AG10803 (cell line): ENCODE measurements around the gene RFX6.

Experiments
- DNase-seq: peaks from one replicate; pipeline ENCODE4 v3.0.0; 2010; ENCODE audit warnings: low read depth
- H3K4me3 ChIP-seq: 2 replicates; pipeline ENCODE4 v1.5.1; 2011; ENCODE audit warnings: mild to moderate bottlenecking, low read length, control low read depth
- CTCF ChIP-seq: conservative IDR thresholded peaks from 2 replicates; pipeline ENCODE4 v1.5.1; 2011; ENCODE audit warnings: mild to moderate bottlenecking, low read length, control low read depth, inconsistent platforms

Gene RFX6

GRCh38 chr6:116966675-116967576, 89.9 kb downstream of the RFX6 start:
- H3K4me3 ChIP-seq: no peak overlapping the region
- no peak for DNase-seq
- no peak for TF ChIP-seq CTCF

- peak; percentile 81 for TF ChIP-seq CTCF
- H3K4me3 ChIP-seq: no peak overlapping the region
- DNase-seq: peak; percentile 54
Measured at GRCh38 chr6:116969211-116969863, 92.3 kb downstream of the RFX6 start.

- DNase-seq: peak; percentile 49
- peak; percentile 76 for TF ChIP-seq CTCF
- no peak overlapping the region for H3K4me3 ChIP-seq
Measured at GRCh38 chr6:116971959-116972358, 94.9 kb downstream of the RFX6 start.

- DNase-seq: no peak
- no peak overlapping the region for H3K4me3 ChIP-seq
- no peak for TF ChIP-seq CTCF
Measured at GRCh38 chr6:116973976-116974375, 96.9 kb downstream of the RFX6 start.

- TF ChIP-seq CTCF: no peak
- no peak overlapping the region for H3K4me3 ChIP-seq
- DNase-seq: no peak
Measured at GRCh38 chr6:116974526-116975316, 97.7 kb downstream of the RFX6 start.

- no peak for DNase-seq
- no peak for TF ChIP-seq CTCF
- no peak overlapping the region for H3K4me3 ChIP-seq
Measured at GRCh38 chr6:116975600-116975999, 98.6 kb downstream of the RFX6 start.
